ENCODE results near the gene BCHE. TPM values are rescaled to one million over a fixed set of nuclear protein-coding genes. Genes with fewer than 3 reads are reported as not detected.
A peak's percentile ranks its signal among the peaks of the same experiment; 100 is the strongest.

The BCHE gene
- total and polyA plus RNA-seq, 9 donors: 69.6 to 90.6 (median 75.5) TPM

GRCh38 chr3:165800970-165801369 is 36.3 kb downstream of the BCHE start:
- Histone ChIP-seq H3K27me3 (ENCODE audit: control insufficient read depth, insufficient read depth, low read length) (no peaks in the 10 kb centered on the region), H3K36me3 (ENCODE audit: control insufficient read depth, insufficient read depth, low read length) (no peaks in the 10 kb centered on the region), H3K9me3 (replicated peaks; ENCODE audit: control insufficient read depth, low read depth, low read length) (no peaks in the 10 kb centered on the region), H3K4me3 (ENCODE audit: low read length) (no peak overlapping the region), H3K4me1 (ENCODE audit: control insufficient read depth, insufficient read depth, low read length) (no peaks in the 10 kb centered on the region), H3K27ac (ENCODE audit: low read length) (peak overlapping the region; percentile 49)
- no CpG with 5 or more reads among the region's 3 CpGs for WGBS (ENCODE audit: insufficient coverage)
- DNase-seq: peak; percentile 59

- peak; percentile 64 for DNase-seq
- H3K27me3 ChIP-seq (ENCODE audit: control insufficient read depth, insufficient read depth, low read length): no peaks in the 10 kb centered on the region
- H3K36me3 ChIP-seq (ENCODE audit: control insufficient read depth, insufficient read depth, low read length): no peaks in the 10 kb centered on the region
- H3K4me1 ChIP-seq (ENCODE audit: control insufficient read depth, insufficient read depth, low read length): no peaks in the 10 kb centered on the region
- H3K4me3 ChIP-seq (ENCODE audit: low read length): no peak overlapping the region
- H3K9me3 ChIP-seq (replicated peaks; ENCODE audit: control insufficient read depth, low read depth, low read length): no peaks in the 10 kb centered on the region
- H3K27ac ChIP-seq (ENCODE audit: low read length): no peak overlapping the region
- WGBS (ENCODE audit: insufficient coverage): no CpG with 5 or more reads among the region's 1 CpG
Measured at GRCh38 chr3:165799026-165799425, 38.2 kb downstream of the BCHE start.

DNA sequence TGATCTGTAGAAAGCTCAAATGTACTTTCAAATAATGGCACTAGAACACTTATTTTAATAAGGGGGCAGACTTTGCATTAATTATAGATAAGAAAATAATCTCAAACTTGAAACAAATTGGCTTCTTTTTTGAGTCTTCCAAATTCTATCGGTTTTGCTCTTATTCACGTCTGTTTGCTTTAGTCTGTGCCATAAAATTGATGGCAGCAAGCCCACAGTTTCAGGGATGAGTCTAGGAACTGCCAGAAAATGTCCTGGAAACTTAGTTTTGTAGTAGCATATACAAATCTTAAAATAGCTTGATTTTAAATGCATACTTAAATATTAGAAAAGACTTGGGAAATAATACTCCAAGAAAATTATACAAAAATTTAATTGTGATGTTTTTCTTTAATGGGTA is 39.7 kb downstream of the BCHE start:
- no peak overlapping the region for H3K4me3 ChIP-seq (ENCODE audit: low read length)
- WGBS (ENCODE audit: insufficient coverage): no CpG with 5 or more reads among the region's 2 CpGs
- no peaks in the 10 kb centered on the region for H3K36me3 ChIP-seq (ENCODE audit: control insufficient read depth, insufficient read depth, low read length)
- H3K4me1 ChIP-seq (ENCODE audit: control insufficient read depth, insufficient read depth, low read length): no peaks in the 10 kb centered on the region
- H3K27me3 ChIP-seq (ENCODE audit: control insufficient read depth, insufficient read depth, low read length): no peaks in the 10 kb centered on the region
- no peak overlapping the region for H3K27ac ChIP-seq (ENCODE audit: low read length)
- no peaks in the 10 kb centered on the region for H3K9me3 ChIP-seq (replicated peaks; ENCODE audit: control insufficient read depth, low read depth, low read length)
- DNase-seq: peak; percentile 96

DNA sequence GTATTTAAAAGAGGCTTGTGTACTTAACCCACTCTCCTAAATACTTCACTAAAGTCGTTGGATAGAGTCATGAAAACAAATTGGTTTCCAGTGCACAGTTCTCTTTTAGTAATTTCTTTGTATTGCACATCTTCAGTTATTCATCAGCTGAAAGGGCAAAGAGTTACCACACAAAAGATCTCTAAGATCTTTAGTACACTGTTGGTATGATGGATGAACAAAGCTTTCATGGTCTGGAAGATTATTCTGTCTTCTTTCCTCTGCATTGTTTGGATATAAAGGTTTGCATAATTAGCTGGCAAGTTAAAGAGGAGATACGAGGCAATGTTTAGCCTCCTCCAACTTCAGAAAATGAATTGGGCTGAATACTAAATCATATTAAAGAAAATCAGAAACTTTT is 40.5 kb downstream of the BCHE start:
- no CpG with 5 or more reads among the region's 2 CpGs for WGBS (ENCODE audit: insufficient coverage)
- Histone ChIP-seq H3K9me3 (replicated peaks; ENCODE audit: control insufficient read depth, low read depth, low read length) (no peaks in the 10 kb centered on the region), H3K36me3 (ENCODE audit: control insufficient read depth, insufficient read depth, low read length) (no peaks in the 10 kb centered on the region), H3K27me3 (ENCODE audit: control insufficient read depth, insufficient read depth, low read length) (no peaks in the 10 kb centered on the region), H3K4me3 (ENCODE audit: low read length) (no peak overlapping the region), H3K4me1 (ENCODE audit: control insufficient read depth, insufficient read depth, low read length) (no peaks in the 10 kb centered on the region), H3K27ac (ENCODE audit: low read length) (no peak overlapping the region)
- no peak for DNase-seq

DNA sequence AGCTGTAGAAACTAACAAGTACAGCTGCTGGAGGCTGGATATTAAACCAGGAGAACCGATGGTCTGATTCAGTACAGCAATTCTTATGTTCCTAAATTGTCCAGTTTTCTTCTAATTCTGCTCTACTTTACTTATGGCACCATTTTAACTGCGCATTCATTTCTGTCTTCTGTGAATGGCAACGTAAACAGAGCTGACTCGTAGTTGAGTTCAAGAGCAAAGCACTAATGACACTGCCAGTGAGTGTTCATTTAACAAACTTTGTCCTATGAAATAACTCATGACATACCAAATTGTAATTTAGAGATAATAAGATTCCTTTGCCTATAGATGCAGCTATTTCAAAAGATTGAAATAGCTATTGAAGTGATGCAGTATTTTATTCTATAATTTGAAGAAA is 48.7 kb downstream of the BCHE start:
- no peak for DNase-seq
- Histone ChIP-seq H3K4me1 (ENCODE audit: control insufficient read depth, insufficient read depth, low read length) (no peaks in the 10 kb centered on the region), H3K4me3 (ENCODE audit: low read length) (no peak overlapping the region), H3K36me3 (ENCODE audit: control insufficient read depth, insufficient read depth, low read length) (no peaks in the 10 kb centered on the region), H3K9me3 (replicated peaks; ENCODE audit: control insufficient read depth, low read depth, low read length) (no peaks in the 10 kb centered on the region), H3K27me3 (ENCODE audit: control insufficient read depth, insufficient read depth, low read length) (no peaks in the 10 kb centered on the region), H3K27ac (ENCODE audit: low read length) (no peak overlapping the region)
- 100% methylated on average over 1 of the region's 4 CpGs for WGBS (ENCODE audit: insufficient coverage)

- Histone ChIP-seq H3K36me3 (ENCODE audit: control insufficient read depth, insufficient read depth, low read length) (peaks cover 2% of the 10 kb centered on the region), H3K27me3 (ENCODE audit: control insufficient read depth, insufficient read depth, low read length) (no peaks in the 10 kb centered on the region), H3K4me1 (ENCODE audit: control insufficient read depth, insufficient read depth, low read length) (no peaks in the 10 kb centered on the region), H3K27ac (ENCODE audit: low read length) (no peak overlapping the region), H3K4me3 (ENCODE audit: low read length) (no peak overlapping the region), H3K9me3 (replicated peaks; ENCODE audit: control insufficient read depth, low read depth, low read length) (no peaks in the 10 kb centered on the region)
- no peak for DNase-seq
- WGBS (ENCODE audit: insufficient coverage): no CpG with 5 or more reads among the region's 4 CpGs
Measured at GRCh38 chr3:165786013-165786412, 51.2 kb downstream of the BCHE start.

DNA sequence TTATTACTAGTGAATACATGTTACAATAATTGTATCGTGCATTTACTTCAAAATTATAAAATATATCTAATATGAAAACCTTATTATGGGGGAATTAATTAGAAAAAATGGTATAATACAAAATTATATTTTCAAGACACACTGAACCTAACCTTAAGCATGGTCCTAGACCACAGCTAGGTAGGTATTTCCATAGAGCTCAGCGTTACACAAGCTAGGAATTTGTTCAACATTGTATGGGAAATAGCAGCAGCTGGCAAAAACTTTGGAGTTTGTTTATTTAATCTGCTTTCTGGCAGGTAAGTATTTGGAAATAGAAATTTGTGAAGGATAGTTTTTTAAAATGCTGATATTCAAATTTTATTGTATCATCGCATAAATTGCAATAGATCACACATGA is 52.9 kb downstream of the BCHE start:
- no CpG with 5 or more reads among the region's 3 CpGs for WGBS (ENCODE audit: insufficient coverage)
- Histone ChIP-seq H3K36me3 (ENCODE audit: control insufficient read depth, insufficient read depth, low read length) (peaks cover 2% of the 10 kb centered on the region), H3K4me3 (ENCODE audit: low read length) (no peak overlapping the region), H3K4me1 (ENCODE audit: control insufficient read depth, insufficient read depth, low read length) (no peaks in the 10 kb centered on the region), H3K9me3 (replicated peaks; ENCODE audit: control insufficient read depth, low read depth, low read length) (no peaks in the 10 kb centered on the region), H3K27me3 (ENCODE audit: control insufficient read depth, insufficient read depth, low read length) (no peaks in the 10 kb centered on the region), H3K27ac (ENCODE audit: low read length) (no peak overlapping the region)
- no peak for DNase-seq

GRCh38 chr3:165783383-165783782 is 53.8 kb downstream of the BCHE start:
- WGBS (ENCODE audit: insufficient coverage): no CpG with 5 or more reads among the region's 1 CpG
- H3K9me3 ChIP-seq (replicated peaks; ENCODE audit: control insufficient read depth, low read depth, low read length): no peaks in the 10 kb centered on the region
- H3K27me3 ChIP-seq (ENCODE audit: control insufficient read depth, insufficient read depth, low read length): no peaks in the 10 kb centered on the region
- H3K36me3 ChIP-seq (ENCODE audit: control insufficient read depth, insufficient read depth, low read length): peaks cover 2% of the 10 kb centered on the region
- no peak for DNase-seq
- H3K4me1 ChIP-seq (ENCODE audit: control insufficient read depth, insufficient read depth, low read length): no peaks in the 10 kb centered on the region
- no peak overlapping the region for H3K4me3 ChIP-seq (ENCODE audit: low read length)
- H3K27ac ChIP-seq (ENCODE audit: low read length): no peak overlapping the region

DNA sequence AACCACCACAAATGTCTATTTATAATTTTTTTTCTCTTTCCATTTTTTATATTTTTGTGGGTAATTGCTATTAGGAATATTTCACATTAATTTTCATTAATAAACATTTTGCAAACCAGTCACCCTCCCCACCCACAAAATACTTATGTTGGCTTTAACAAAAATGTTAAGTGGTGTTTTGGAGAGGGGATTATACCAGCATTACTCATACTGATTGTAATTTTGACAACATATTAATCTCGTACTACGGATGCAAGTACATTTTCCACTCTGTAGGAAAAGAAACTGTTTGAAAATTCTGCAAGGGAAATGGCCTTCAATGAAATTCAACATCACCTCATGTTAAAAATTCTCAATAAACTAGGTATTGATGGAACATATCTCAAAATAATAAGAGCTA is 58.3 kb downstream of the BCHE start:
- Histone ChIP-seq H3K27me3 (ENCODE audit: control insufficient read depth, insufficient read depth, low read length) (no peaks in the 10 kb centered on the region), H3K36me3 (ENCODE audit: control insufficient read depth, insufficient read depth, low read length) (peaks cover 2% of the 10 kb centered on the region), H3K27ac (ENCODE audit: low read length) (no peak overlapping the region), H3K4me3 (ENCODE audit: low read length) (no peak overlapping the region), H3K9me3 (replicated peaks; ENCODE audit: control insufficient read depth, low read depth, low read length) (no peaks in the 10 kb centered on the region), H3K4me1 (ENCODE audit: control insufficient read depth, insufficient read depth, low read length) (no peaks in the 10 kb centered on the region)
- no peak for DNase-seq
- no CpG with 5 or more reads among the region's 2 CpGs for WGBS (ENCODE audit: insufficient coverage)

DNA sequence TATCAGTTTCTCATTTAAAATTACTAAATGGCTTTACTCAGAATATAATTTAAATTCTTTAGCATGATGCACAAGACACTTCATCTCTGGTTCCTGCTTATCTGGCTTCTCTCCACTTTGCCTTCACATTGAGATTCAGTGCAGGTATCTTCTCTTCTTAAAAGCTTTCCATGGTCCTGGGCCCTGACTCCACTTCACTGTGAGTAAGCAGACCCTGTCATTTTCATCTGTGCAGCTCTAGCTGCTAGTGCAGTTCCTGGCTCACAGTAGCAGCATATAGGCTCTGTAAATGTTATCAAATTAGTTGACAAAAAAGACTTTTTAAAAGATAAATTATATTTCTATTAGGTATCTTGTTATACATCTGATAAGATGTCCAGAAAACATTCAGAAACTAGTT is 58.8 kb downstream of the BCHE start:
- Histone ChIP-seq H3K4me3 (ENCODE audit: low read length) (no peak overlapping the region), H3K27ac (ENCODE audit: low read length) (no peak overlapping the region), H3K36me3 (ENCODE audit: control insufficient read depth, insufficient read depth, low read length) (peaks cover 2% of the 10 kb centered on the region), H3K27me3 (ENCODE audit: control insufficient read depth, insufficient read depth, low read length) (no peaks in the 10 kb centered on the region), H3K4me1 (ENCODE audit: control insufficient read depth, insufficient read depth, low read length) (no peaks in the 10 kb centered on the region), H3K9me3 (replicated peaks; ENCODE audit: control insufficient read depth, low read depth, low read length) (no peaks in the 10 kb centered on the region)
- DNase-seq: no peak

DNA sequence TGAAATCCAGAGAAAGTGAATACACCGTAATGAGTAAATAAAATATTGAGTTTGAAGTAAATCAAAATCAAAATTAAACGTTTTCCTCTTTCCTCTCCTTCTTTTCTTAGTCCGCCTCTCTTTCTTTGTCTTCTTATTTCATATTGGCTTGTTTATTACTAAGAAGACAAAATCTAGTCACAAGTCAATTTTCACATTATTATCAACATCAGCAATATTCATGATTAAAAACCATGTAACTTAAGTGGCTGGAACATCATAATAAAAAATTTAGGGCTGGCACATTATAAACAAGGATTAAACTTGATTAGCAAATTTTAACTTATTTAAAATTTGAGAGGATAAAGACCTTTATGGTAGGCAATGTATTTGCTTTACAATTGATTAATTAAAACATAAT is 61.4 kb downstream of the BCHE start:
- no CpG with 5 or more reads among the region's 3 CpGs for WGBS (ENCODE audit: insufficient coverage)
- DNase-seq: no peak
- no peak overlapping the region for H3K4me3 ChIP-seq (ENCODE audit: low read length)

More for the DNA sequence above, 61.4 kb downstream of the BCHE start:
- Histone ChIP-seq H3K36me3 (ENCODE audit: control insufficient read depth, insufficient read depth, low read length) (no peaks in the 10 kb centered on the region), H3K4me1 (ENCODE audit: control insufficient read depth, insufficient read depth, low read length) (no peaks in the 10 kb centered on the region), H3K27ac (ENCODE audit: low read length) (no peak overlapping the region), H3K27me3 (ENCODE audit: control insufficient read depth, insufficient read depth, low read length) (no peaks in the 10 kb centered on the region), H3K9me3 (replicated peaks; ENCODE audit: control insufficient read depth, low read depth, low read length) (no peaks in the 10 kb centered on the region)

Measured in muscle of leg (tissue), 11 donors.